Neuronal stem cell (in vitro differentiated cells): ENCODE measurements around the gene LRRC49.

Source experiments
- DNase-seq: peaks from one replicate; pipeline ENCODE4 v3.0.0-alpha.2; 2013; ENCODE audit warnings: low spot score
- H2AFZ ChIP-seq: one replicate; pipeline ENCODE4 v1.6.1; 2013; ENCODE audit warnings: mild to moderate bottlenecking, low read length, inconsistent platforms
- H2AK5ac ChIP-seq: 2 replicates; pipeline ENCODE4 v1.6.1; 2013; ENCODE audit warnings: low read depth, mild to moderate bottlenecking, inconsistent platforms, low read length, moderate library complexity, mixed read lengths
- H2BK120ac ChIP-seq: 2 replicates; pipeline ENCODE4 v1.6.1; 2013; ENCODE audit warnings: low read depth, mild to moderate bottlenecking, inconsistent platforms, low read length, moderate library complexity, mixed read lengths
- H2BK12ac ChIP-seq: one replicate; pipeline ENCODE4 v1.6.1; 2013; ENCODE audit warnings: low read length, inconsistent platforms
- H2BK15ac ChIP-seq: 2 replicates; pipeline ENCODE4 v1.6.1; 2013; ENCODE audit warnings: mild to moderate bottlenecking, low read length, inconsistent platforms, mixed read lengths
- H2BK5ac ChIP-seq: one replicate; pipeline ENCODE4 v1.6.1; 2013; ENCODE audit warnings: inconsistent platforms, mild to moderate bottlenecking, low read length, moderate library complexity
- H3K14ac ChIP-seq: one replicate; pipeline ENCODE4 v1.6.1; 2013; ENCODE audit warnings: low read length, inconsistent platforms
- H3K18ac ChIP-seq: 2 replicates; pipeline ENCODE4 v1.6.1; 2013; ENCODE audit warnings: low read length, inconsistent platforms
- H3K23ac ChIP-seq: 2 replicates; pipeline ENCODE4 v1.6.1; 2013; ENCODE audit warnings: low read depth, mild to moderate bottlenecking, mixed read lengths, low read length, inconsistent platforms; ENCODE audit not compliant: poor library complexity
- H3K27ac ChIP-seq: replicated peaks from 3 replicates; pipeline ENCODE4 v1.5.1; 2013; ENCODE audit warnings: low read length, inconsistent platforms
- H3K27me3 ChIP-seq, 3 experiments: 2 replicates each; pipeline ENCODE4 v1.6.1; 2013; ENCODE audit warnings: low read length in 3 of 3, mild to moderate bottlenecking in 2 of 3, inconsistent platforms in 1 of 3, low read depth in 1 of 3, mixed read lengths in 1 of 3, moderate library complexity in 1 of 3; ENCODE audit not compliant: control insufficient read depth in 3 of 3, insufficient read depth in 3 of 3
- H3K36me3 ChIP-seq, 2 donors: replicated peaks in 1 of 2; 2 replicates each; pipeline ENCODE4 v1.6.1; 2013; ENCODE audit warnings: low read length in 2 of 2; ENCODE audit not compliant: control insufficient read depth in 2 of 2, insufficient read depth in 2 of 2
- H3K4ac ChIP-seq: 2 replicates; pipeline ENCODE4 v1.6.1; 2013; ENCODE audit warnings: inconsistent platforms, mild to moderate bottlenecking, low read length, moderate library complexity
- H3K4me1 ChIP-seq, 2 donors: 1 replicate in 1 of 2; 2 replicates in 1 of 2; pipeline ENCODE4 v1.6.1; 2013; ENCODE audit warnings: low read length in 2 of 2, low read depth in 1 of 2; ENCODE audit not compliant: control insufficient read depth in 2 of 2, insufficient read depth in 1 of 2
- H3K4me2 ChIP-seq: one replicate; pipeline ENCODE4 v1.6.1; 2013; ENCODE audit warnings: mild to moderate bottlenecking, low read length, inconsistent platforms; ENCODE audit not compliant: insufficient read depth, poor library complexity, severe bottlenecking
- H3K4me3 ChIP-seq, 2 donors: 2 replicates each; pipeline ENCODE4 v1.5.1; 2013; ENCODE audit warnings: low read length in 2 of 2, mild to moderate bottlenecking in 2 of 2, inconsistent platforms in 1 of 2, moderate library complexity in 1 of 2
- H3K79me1 ChIP-seq: one replicate; pipeline ENCODE4 v1.6.1; 2013; ENCODE audit warnings: low read depth, mild to moderate bottlenecking, inconsistent platforms, low read length, moderate library complexity
- H3K9ac ChIP-seq: one replicate; pipeline ENCODE4 v1.6.1; 2013; ENCODE audit warnings: mild to moderate bottlenecking, low read depth, low read length, inconsistent platforms; ENCODE audit not compliant: poor library complexity
- H3K9me3 ChIP-seq, 2 donors: replicated peaks in 1 of 2; 2 replicates each; pipeline versions ENCODE3 to v1.6.1; 2013; ENCODE audit warnings: low read length in 2 of 2, mild to moderate bottlenecking in 2 of 2, inconsistent platforms in 1 of 2, low read depth in 1 of 2, mixed read lengths in 1 of 2, moderate library complexity in 1 of 2; ENCODE audit not compliant: control insufficient read depth in 2 of 2, insufficient read depth in 1 of 2
- H4K8ac ChIP-seq: one replicate; pipeline ENCODE4 v1.6.1; 2013; ENCODE audit warnings: low read depth, mild to moderate bottlenecking, inconsistent platforms, low read length, moderate library complexity
- H4K91ac ChIP-seq: one replicate; pipeline ENCODE4 v1.6.1; 2013; ENCODE audit warnings: low read length, low read depth, mild to moderate bottlenecking, inconsistent platforms; ENCODE audit not compliant: poor library complexity
- WGBS, 2 donors: extraction: QIAGEN DNeasy Blood & Tissue Kit; methylation state at CpG; one replicate each; pipeline ENCODE4 v1.1.7; 2013; ENCODE audit warnings: missing lambda C conversion rate in 2 of 2, mixed read lengths in 1 of 2; ENCODE audit not compliant: insufficient read length in 2 of 2, insufficient replicate concordance in 1 of 2; ENCODE audit errors: extremely low coverage in 2 of 2; 5-methylcytosine and 5-hydroxymethylcytosine counted together

The LRRC49 gene

GRCh38 chr15:71085809-71086208, 193.2 kb downstream of the LRRC49 start:
- Histone ChIP-seq H3K4me2 (no peak overlapping the region), H3K36me3 (no peaks in the 10 kb centered on the region), H3K27me3 (no peaks in the 10 kb centered on the region), H3K27ac (no peak overlapping the region), H3K4ac (no peak overlapping the region), H3K9me3 (no peaks in the 10 kb centered on the region), H4K91ac (no peak overlapping the region), H3K4me1 (peaks cover 0 to 3% of the 10 kb centered on the region in 2 donors), H3K23ac (no peak overlapping the region), H3K79me1 (no peaks in the 10 kb centered on the region), H2BK12ac (no peak overlapping the region), H2AK5ac (no peak overlapping the region), H3K18ac (no peak overlapping the region), H3K9ac (no peak overlapping the region), H2BK15ac (no peak overlapping the region), H3K4me3 (no peak overlapping the region), H3K14ac (no peak overlapping the region), H2BK120ac (no peak overlapping the region), H2AFZ (no peak overlapping the region), H2BK5ac (no peak overlapping the region), H4K8ac (no peak overlapping the region)
- WGBS, 2 donors = no CpG with 5 or more reads among the region's 3 CpGs
- DNase-seq = no peak

DNA sequence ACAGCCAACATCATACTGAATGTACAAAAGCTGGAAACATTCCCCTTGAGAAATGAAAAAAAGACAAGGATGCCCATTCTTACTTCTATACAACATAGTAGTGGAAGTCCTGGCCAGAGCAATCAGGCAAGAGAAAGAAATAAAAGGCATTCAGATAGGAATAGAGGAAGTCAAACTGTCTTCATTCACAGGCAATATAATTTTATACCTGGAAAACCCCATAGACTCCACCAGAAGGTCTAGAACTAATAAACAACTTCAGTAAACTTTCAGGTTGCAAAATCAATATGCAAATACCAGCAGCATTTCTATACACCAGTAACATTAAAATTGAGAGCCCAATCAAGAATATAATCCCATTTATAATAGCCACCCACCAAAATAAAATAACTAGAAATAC, 195.5 kb downstream of the LRRC49 start:
- Histone ChIP-seq H4K91ac (no peak overlapping the region), H3K4me2 (no peak overlapping the region), H2AFZ (no peak overlapping the region), H3K27ac (no peak overlapping the region), H3K27me3 (no peaks in the 10 kb centered on the region), H3K9ac (no peak overlapping the region), H3K18ac (no peak overlapping the region), H2BK120ac (no peak overlapping the region), H3K4me1 (peaks cover 0 to 3% of the 10 kb centered on the region in 2 donors), H2BK5ac (no peak overlapping the region), H4K8ac (no peak overlapping the region), H3K23ac (no peak overlapping the region), H2BK12ac (no peak overlapping the region), H3K36me3 (no peaks in the 10 kb centered on the region), H3K9me3 (no peaks in the 10 kb centered on the region), H2BK15ac (no peak overlapping the region), H3K4me3 (no peak overlapping the region), H3K14ac (no peak overlapping the region), H3K79me1 (no peaks in the 10 kb centered on the region), H2AK5ac (no peak overlapping the region), H3K4ac (no peak overlapping the region)
- DNase-seq = no peak

- no peak overlapping the region for H4K91ac ChIP-seq
- no peaks in the 10 kb centered on the region for H3K36me3 ChIP-seq
- no peak overlapping the region for H3K4me2 ChIP-seq
- H3K14ac ChIP-seq = no peak overlapping the region
- H3K18ac ChIP-seq = no peak overlapping the region
- H3K4me1 ChIP-seq = peaks cover 0 to 3% of the 10 kb centered on the region in 2 donors
- H2BK15ac ChIP-seq = no peak overlapping the region
- H3K9ac ChIP-seq = no peak overlapping the region
- no peak overlapping the region for H4K8ac ChIP-seq
- no CpG with 5 or more reads among the region's 1 CpG for WGBS, 2 donors
- no peaks in the 10 kb centered on the region for H3K9me3 ChIP-seq
- no peak overlapping the region for H2AK5ac ChIP-seq
- no peak overlapping the region for H2BK120ac ChIP-seq
- H3K79me1 ChIP-seq = no peaks in the 10 kb centered on the region
- DNase-seq = no peak
- no peak overlapping the region for H3K4me3 ChIP-seq
- no peak overlapping the region for H2AFZ ChIP-seq
- no peak overlapping the region for H2BK5ac ChIP-seq
- no peak overlapping the region for H3K23ac ChIP-seq
- no peaks in the 10 kb centered on the region for H3K27me3 ChIP-seq
- no peak overlapping the region for H2BK12ac ChIP-seq
- H3K4ac ChIP-seq = no peak overlapping the region
- H3K27ac ChIP-seq = no peak overlapping the region
Measured at GRCh38 chr15:71088683-71089082, 196.1 kb downstream of the LRRC49 start.

DNA sequence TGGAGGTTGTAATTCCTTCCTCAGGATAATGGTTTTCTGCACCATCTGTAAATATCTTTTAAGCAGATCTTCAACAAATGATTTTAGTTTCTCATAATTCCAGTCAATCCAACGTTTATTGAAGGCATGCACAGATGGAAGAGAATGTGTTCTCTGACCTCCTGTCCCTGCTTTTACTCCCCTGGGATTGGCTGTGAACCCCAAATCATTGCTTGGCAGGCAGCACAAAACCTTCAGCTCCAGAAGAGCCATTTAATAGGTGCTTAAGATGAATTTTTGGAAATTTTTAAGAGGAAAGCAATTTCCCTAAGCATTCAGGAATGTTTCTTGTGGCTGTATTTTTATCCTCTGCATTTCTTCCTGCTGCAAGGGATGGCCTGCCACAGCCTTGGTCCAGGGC, 197.2 kb downstream of the LRRC49 start:
- Histone ChIP-seq H3K14ac (no peak overlapping the region), H3K9me3 (no peaks in the 10 kb centered on the region), H2BK12ac (no peak overlapping the region), H2BK120ac (no peak overlapping the region), H3K18ac (no peak overlapping the region), H3K4me1 (peaks cover 0 to 3% of the 10 kb centered on the region in 2 donors), H2AFZ (no peak overlapping the region), H2AK5ac (no peak overlapping the region), H3K4me2 (no peak overlapping the region), H2BK15ac (no peak overlapping the region), H3K27me3 (no peaks in the 10 kb centered on the region), H3K9ac (no peak overlapping the region), H3K27ac (no peak overlapping the region), H3K36me3 (no peaks in the 10 kb centered on the region), H3K79me1 (no peaks in the 10 kb centered on the region), H2BK5ac (no peak overlapping the region), H4K8ac (no peak overlapping the region), H3K4ac (no peak overlapping the region), H3K4me3 (no peak overlapping the region), H3K23ac (no peak overlapping the region), H4K91ac (no peak overlapping the region)
- WGBS, 2 donors = no CpG with 5 or more reads among the region's 1 CpG
- no peak for DNase-seq
